Lower leg skin (tissue), 3 donors: ENCODE results near the gene RFX2.

Experiments
- POLR2A ChIP-seq, 2 donors: fragments of 450-650 bp; IDR thresholded peaks; one replicate each; pipeline ENCODE4 v1.6.1; 2016 to 2017; ENCODE audit warnings: antibody characterized with exemption in 2 of 2, mild to moderate bottlenecking in 1 of 2, moderate library complexity in 1 of 2
- TF ChIP-seq, protein P1 (sequence below), 3 donors: fragments of 450-650 bp; IDR thresholded peaks; one replicate each; pipeline ENCODE4 v1.5.1; 2016; ENCODE audit warnings: antibody characterized with exemption in 3 of 3, mild to moderate bottlenecking in 3 of 3, moderate library complexity in 2 of 3

DNA sequence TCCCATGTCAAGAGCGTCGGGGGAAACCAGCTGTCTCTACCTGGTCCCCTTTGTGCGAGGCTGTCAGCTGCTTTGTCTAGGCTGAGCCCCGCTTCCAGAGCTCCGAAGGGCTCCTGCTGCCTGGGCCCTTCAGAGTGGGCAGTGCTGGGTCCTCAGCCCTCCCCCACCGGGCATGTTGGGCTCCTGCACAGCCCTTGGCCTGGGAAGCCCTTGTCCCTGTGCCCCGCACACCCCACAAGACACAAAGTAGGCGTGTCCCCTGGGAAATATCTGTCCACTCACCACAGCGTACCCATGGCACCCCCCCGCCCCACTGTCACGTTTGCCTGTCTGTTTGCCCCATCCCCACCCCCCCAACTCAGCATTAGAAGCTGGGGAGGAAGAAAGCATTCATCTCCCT is 92.7 kb downstream of the RFX2 start:
- TF ChIP-seq, protein P1, sequence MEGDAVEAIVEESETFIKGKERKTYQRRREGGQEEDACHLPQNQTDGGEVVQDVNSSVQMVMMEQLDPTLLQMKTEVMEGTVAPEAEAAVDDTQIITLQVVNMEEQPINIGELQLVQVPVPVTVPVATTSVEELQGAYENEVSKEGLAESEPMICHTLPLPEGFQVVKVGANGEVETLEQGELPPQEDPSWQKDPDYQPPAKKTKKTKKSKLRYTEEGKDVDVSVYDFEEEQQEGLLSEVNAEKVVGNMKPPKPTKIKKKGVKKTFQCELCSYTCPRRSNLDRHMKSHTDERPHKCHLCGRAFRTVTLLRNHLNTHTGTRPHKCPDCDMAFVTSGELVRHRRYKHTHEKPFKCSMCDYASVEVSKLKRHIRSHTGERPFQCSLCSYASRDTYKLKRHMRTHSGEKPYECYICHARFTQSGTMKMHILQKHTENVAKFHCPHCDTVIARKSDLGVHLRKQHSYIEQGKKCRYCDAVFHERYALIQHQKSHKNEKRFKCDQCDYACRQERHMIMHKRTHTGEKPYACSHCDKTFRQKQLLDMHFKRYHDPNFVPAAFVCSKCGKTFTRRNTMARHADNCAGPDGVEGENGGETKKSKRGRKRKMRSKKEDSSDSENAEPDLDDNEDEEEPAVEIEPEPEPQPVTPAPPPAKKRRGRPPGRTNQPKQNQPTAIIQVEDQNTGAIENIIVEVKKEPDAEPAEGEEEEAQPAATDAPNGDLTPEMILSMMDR (IDR thresholded peaks at IDR 0.05) = no peak
- TF ChIP-seq POLR2A (IDR thresholded peaks at IDR 0.05) = no peak
